Kidney (tissue), 14 donors: Measurements from ENCODE around the gene PACSIN3. TPM values are rescaled to one million over a fixed set of nuclear protein-coding genes. Genes with fewer than 3 reads are reported as not detected.
A peak's percentile ranks its signal among the peaks of the same experiment; 100 is the strongest.

Source experiments
- DNase-seq, 5 donors: peaks; one replicate each; pipeline ENCODE4 v3.0.0-alpha.2; 2013 to 2020
- FAIRE-seq: peaks from 2 replicates; lab custom pipeline; 2012; peaks lifted over from hg19 to GRCh38; lab: Jason Lieb, UNC
- H3K27ac ChIP-seq, 2 donors: one replicate each; pipeline ENCODE4 v1.7.0; 2013; ENCODE audit warnings: low read depth in 2 of 2, low read length in 2 of 2, inconsistent platforms in 1 of 2
- H3K27me3 ChIP-seq: one replicate; pipeline ENCODE4 v1.7.1; 2013; ENCODE audit warnings: low read length, inconsistent platforms; ENCODE audit not compliant: control insufficient read depth, insufficient read depth
- H3K36me3 ChIP-seq, 3 donors: one replicate each; pipeline versions ENCODE4 v1.7.0 to v1.7.1; 2013; ENCODE audit warnings: low read length in 3 of 3, control low read depth in 1 of 3, inconsistent platforms in 1 of 3; ENCODE audit not compliant: insufficient read depth in 3 of 3, control insufficient read depth in 2 of 3
- H3K4me1 ChIP-seq, 3 donors: one replicate each; pipeline versions ENCODE4 v1.7.0 to v1.7.1; 2013; ENCODE audit warnings: low read length in 3 of 3, inconsistent platforms in 1 of 3, low read depth in 1 of 3; ENCODE audit not compliant: control insufficient read depth in 2 of 3, insufficient read depth in 2 of 3
- H3K4me3 ChIP-seq, 3 donors: one replicate each; pipeline versions ENCODE4 v1.7.0 to v1.8.1; 2013; ENCODE audit warnings: low read length in 3 of 3, control low read depth in 1 of 3, inconsistent platforms in 1 of 3
- H3K9ac ChIP-seq, 3 donors: one replicate each; pipeline versions ENCODE4 v1.7.0 to v1.7.1; 2013; ENCODE audit warnings: low read length in 3 of 3, control low read depth in 1 of 3, inconsistent platforms in 1 of 3
- H3K9me3 ChIP-seq, 3 donors: one replicate each; pipeline versions ENCODE4 v1.7.0 to v1.7.1; 2013; ENCODE audit warnings: low read length in 3 of 3, control low read depth in 1 of 3, inconsistent platforms in 1 of 3; ENCODE audit not compliant: control insufficient read depth in 2 of 3, insufficient read depth in 1 of 3
- intact Hi-C: fragments of 100-400 bp; cut with DNase I; formaldehyde crosslinking; loops from one replicate; pipeline ENCODE4 v1.11.1; 2022
- polyA plus RNA-seq: library from polyadenylated mRNA; stranded (reverse); fragments of 350-450 nt; fragmentation: Illumina TruSeq; extraction: RNeasy Lipid Tissue Mini Kit (QIAGEN cat#74804); gene quantifications from one replicate; pipeline ENCODE4 v1.2.3, GENCODE V29; 2014; ENCODE audit warnings: low read depth, low replicate concordance; ENCODE audit not compliant: insufficient read depth
- total RNA-seq: library from RNA; stranded (reverse); fragmentation: NEBNext Ultra II Directional; extraction: Animal tissue kit (Norgen Biotek cat#: 25700); gene quantifications from one replicate; pipeline ENCODE4 v1.2.1, GENCODE V29; 2021
- TF ChIP-seq, protein P1 (sequence below): IDR thresholded peaks from 3 replicates; pipeline ENCODE4 v1.5.1; 2012; ENCODE audit warnings: mild to moderate bottlenecking, moderate library complexity, borderline replicate concordance; ENCODE audit not compliant: insufficient read depth; ENCODE audit errors: extremely low read depth
- donor health status: control.
- donor health status: control.
- donor health status: control.
- donor health status: control.
- donor health status: control.
- donor health status: DM: yes; HTN: yes; CAD: no.
- donor health status: Normal renal cell carcinoma (clear cell type).

PACSIN3 gene
- total and polyA plus RNA-seq, 2 donors from 2014 or later, result 15.1 to 28.5 TPM

GRCh38 chr11:47233989-47234668 lies 47.9 kb upstream of the PACSIN3 start:
- Histone ChIP-seq H3K27me3 (no peaks in the 10 kb centered on the region), H3K4me1 (no peaks in the 10 kb centered on the region), H3K9me3 (no peaks in the 10 kb centered on the region), H3K27ac (no peak overlapping the region), H3K36me3 (peaks cover 0 to 5% (median 0%) of the 10 kb centered on the region in 3 donors), H3K9ac (no peak overlapping the region), H3K4me3 (no peak overlapping the region)
- DNase-seq (peak in 1 of 5 donors; percentile 57), FAIRE-seq (no peak)
- TF ChIP-seq, protein P1, sequence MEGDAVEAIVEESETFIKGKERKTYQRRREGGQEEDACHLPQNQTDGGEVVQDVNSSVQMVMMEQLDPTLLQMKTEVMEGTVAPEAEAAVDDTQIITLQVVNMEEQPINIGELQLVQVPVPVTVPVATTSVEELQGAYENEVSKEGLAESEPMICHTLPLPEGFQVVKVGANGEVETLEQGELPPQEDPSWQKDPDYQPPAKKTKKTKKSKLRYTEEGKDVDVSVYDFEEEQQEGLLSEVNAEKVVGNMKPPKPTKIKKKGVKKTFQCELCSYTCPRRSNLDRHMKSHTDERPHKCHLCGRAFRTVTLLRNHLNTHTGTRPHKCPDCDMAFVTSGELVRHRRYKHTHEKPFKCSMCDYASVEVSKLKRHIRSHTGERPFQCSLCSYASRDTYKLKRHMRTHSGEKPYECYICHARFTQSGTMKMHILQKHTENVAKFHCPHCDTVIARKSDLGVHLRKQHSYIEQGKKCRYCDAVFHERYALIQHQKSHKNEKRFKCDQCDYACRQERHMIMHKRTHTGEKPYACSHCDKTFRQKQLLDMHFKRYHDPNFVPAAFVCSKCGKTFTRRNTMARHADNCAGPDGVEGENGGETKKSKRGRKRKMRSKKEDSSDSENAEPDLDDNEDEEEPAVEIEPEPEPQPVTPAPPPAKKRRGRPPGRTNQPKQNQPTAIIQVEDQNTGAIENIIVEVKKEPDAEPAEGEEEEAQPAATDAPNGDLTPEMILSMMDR, result peak; percentile 40
- intact Hi-C loops, result no loop called here

- intact Hi-C loops, result no loop called here
- H3K9ac ChIP-seq, result no peak overlapping the region
- FAIRE-seq, result no peak
Measured at GRCh38 chr11:47233051-47233450, 46.8 kb upstream of the PACSIN3 start.

GRCh38 chr11:47229161-47229560 lies 42.9 kb upstream of the PACSIN3 start:
- no peaks in the 10 kb centered on the region for H3K4me1 ChIP-seq
- TF ChIP-seq, protein P1, result no peak
- DNase-seq (no peak), FAIRE-seq (no peak)
- H3K9ac ChIP-seq, result no peak overlapping the region
- no peak overlapping the region for H3K27ac ChIP-seq
- no peaks in the 10 kb centered on the region for H3K9me3 ChIP-seq
- no peaks in the 10 kb centered on the region for H3K27me3 ChIP-seq
- H3K36me3 ChIP-seq, result no peaks in the 10 kb centered on the region
- H3K4me3 ChIP-seq, result no peak overlapping the region
- intact Hi-C loops, result no loop called here

More at GRCh38 chr11:47233051-47233450, 46.8 kb upstream of the PACSIN3 start:
- Histone ChIP-seq H3K27ac (no peak overlapping the region), H3K4me1 (no peaks in the 10 kb centered on the region), H3K36me3 (no peaks in the 10 kb centered on the region), H3K27me3 (no peaks in the 10 kb centered on the region), H3K9me3 (no peaks in the 10 kb centered on the region), H3K4me3 (no peak overlapping the region)
- DNase-seq, result no peak
- TF ChIP-seq, protein P1, result no peak
